H9 (cell line): ENCODE results near the gene TMCC1. TPM values are rescaled to one million over a fixed set of nuclear protein-coding genes. Genes with fewer than 3 reads are reported as not detected.

Experiments used
- DNase-seq: peaks from one replicate; pipeline ENCODE4 v3.0.0-alpha.2; 2017
- H2AFZ ChIP-seq: one replicate; pipeline ENCODE4 v1.6.1; 2013; ENCODE audit warnings: mild to moderate bottlenecking, low read length, control low read depth, moderate library complexity
- H2AK5ac ChIP-seq: 2 replicates; pipeline ENCODE4 v1.6.1; 2013; ENCODE audit warnings: low read length, control low read depth, mixed read lengths; ENCODE audit not compliant: insufficient read length
- H2BK120ac ChIP-seq: one replicate; pipeline ENCODE4 v1.6.1; 2013; ENCODE audit warnings: low read depth, mild to moderate bottlenecking, low read length, control low read depth, inconsistent platforms; ENCODE audit not compliant: poor library complexity, severe bottlenecking
- H2BK12ac ChIP-seq: 2 replicates; pipeline ENCODE4 v1.6.1; 2013; ENCODE audit warnings: low read length, control low read depth, mixed read lengths, low read depth; ENCODE audit not compliant: insufficient read length
- H2BK15ac ChIP-seq: 2 replicates; pipeline ENCODE4 v1.6.1; 2013; ENCODE audit warnings: low read depth, low read length, control low read depth
- H2BK20ac ChIP-seq: one replicate; pipeline ENCODE4 v1.6.1; 2013; ENCODE audit warnings: low read depth, mild to moderate bottlenecking, low read length, control low read depth, inconsistent platforms; ENCODE audit not compliant: poor library complexity, severe bottlenecking
- H2BK5ac ChIP-seq: 2 replicates; pipeline ENCODE4 v1.6.1; 2013; ENCODE audit warnings: low read length, control low read depth, mixed read lengths; ENCODE audit not compliant: insufficient read length
- H3K14ac ChIP-seq: 2 replicates; pipeline ENCODE4 v1.6.1; 2013; ENCODE audit warnings: low read length, control low read depth; ENCODE audit not compliant: insufficient read depth
- H3K18ac ChIP-seq: 2 replicates; pipeline ENCODE4 v1.6.1; 2013; ENCODE audit warnings: low read depth, mild to moderate bottlenecking, mixed read lengths, low read length, control low read depth; ENCODE audit not compliant: insufficient read length
- H3K23ac ChIP-seq: 2 replicates; pipeline ENCODE4 v1.6.1; 2013; ENCODE audit warnings: low read length, control low read depth, mixed read lengths, low read depth; ENCODE audit not compliant: insufficient read length
- H3K23me2 ChIP-seq: 2 replicates; pipeline ENCODE4 v1.6.1; 2013; ENCODE audit warnings: low read depth, mild to moderate bottlenecking, mixed read lengths, low read length, control low read depth; ENCODE audit not compliant: insufficient read length, poor library complexity, severe bottlenecking
- H3K27ac ChIP-seq: 2 replicates; pipeline ENCODE4 v1.5.1; 2013; ENCODE audit warnings: low read length, control low read depth, mixed read lengths, low read depth; ENCODE audit not compliant: insufficient read length
- H3K27me3 ChIP-seq: 2 replicates; pipeline ENCODE4 v1.6.1; 2013; ENCODE audit warnings: low read length, control low read depth, inconsistent platforms; ENCODE audit not compliant: insufficient read depth
- H3K4ac ChIP-seq: 2 replicates; pipeline ENCODE4 v1.6.1; 2013; ENCODE audit warnings: low read depth, mild to moderate bottlenecking, control low read depth, inconsistent platforms, low read length, moderate library complexity
- H3K4me1 ChIP-seq: 2 replicates; pipeline ENCODE4 v1.6.1; 2013; ENCODE audit warnings: low read length, control low read depth, inconsistent platforms; ENCODE audit not compliant: insufficient read depth
- H3K4me2 ChIP-seq: 2 replicates; pipeline ENCODE4 v1.6.1; 2013; ENCODE audit warnings: low read length, control low read depth, mixed read lengths; ENCODE audit not compliant: insufficient read length, insufficient read depth
- H3K56ac ChIP-seq: 2 replicates; pipeline ENCODE4 v1.6.1; 2013; ENCODE audit warnings: low read depth, mild to moderate bottlenecking, mixed read lengths, low read length, control low read depth; ENCODE audit not compliant: insufficient read length
- H3K79me1 ChIP-seq: 2 replicates; pipeline ENCODE4 v1.6.1; 2013; ENCODE audit warnings: low read depth, mild to moderate bottlenecking, moderate library complexity, low read length, control low read depth, inconsistent platforms; ENCODE audit not compliant: insufficient read depth, poor library complexity, severe bottlenecking
- H3K79me2 ChIP-seq: 2 replicates; pipeline ENCODE4 v1.6.1; 2013; ENCODE audit warnings: low read length, control low read depth, inconsistent platforms; ENCODE audit not compliant: insufficient read depth
- H3K9ac ChIP-seq: 2 replicates; pipeline ENCODE4 v1.6.1; 2013; ENCODE audit warnings: low read length, control low read depth, mixed read lengths; ENCODE audit not compliant: insufficient read length; ENCODE audit errors: extremely low read depth
- H3K9me3 ChIP-seq: one replicate; pipeline ENCODE4 v1.6.1; 2013; ENCODE audit warnings: low read depth, low read length, inconsistent platforms; ENCODE audit not compliant: control insufficient read depth
- H3T11ph ChIP-seq: one replicate; pipeline ENCODE4 v1.6.1; 2013; ENCODE audit warnings: mild to moderate bottlenecking, low read length, control low read depth, inconsistent platforms
- H4K20me1 ChIP-seq: one replicate; pipeline ENCODE4 v1.6.1; 2013; ENCODE audit not compliant: control insufficient read depth, insufficient read length, insufficient read depth
- H4K5ac ChIP-seq: 2 replicates; pipeline ENCODE4 v1.6.1; 2013; ENCODE audit warnings: low read depth, mild to moderate bottlenecking, mixed read lengths, low read length, control low read depth; ENCODE audit not compliant: insufficient read length
- H4K8ac ChIP-seq: replicated peaks from 2 replicates; pipeline ENCODE4 v1.6.1; 2013; ENCODE audit warnings: low read length, control low read depth, mixed read lengths, low read depth; ENCODE audit not compliant: insufficient read length
- H4K91ac ChIP-seq: 2 replicates; pipeline ENCODE4 v1.6.1; 2013; ENCODE audit warnings: low read depth, mild to moderate bottlenecking, moderate library complexity, mixed read lengths, low read length, control low read depth; ENCODE audit not compliant: insufficient read length
- H3K27ac Mint-ChIP-seq, 3 experiments: 2 replicates in 2 of 3; 3 replicates in 1 of 3; pipeline ENCODE4 v1.8.0; 2020 to 2021; ENCODE audit warnings: mixed read lengths in 3 of 3, mild to moderate bottlenecking in 1 of 3, moderate library complexity in 1 of 3
- H3K27me3 Mint-ChIP-seq: 2 replicates; pipeline ENCODE4 v1.8.0; 2021; ENCODE audit warnings: low read depth, mild to moderate bottlenecking, moderate library complexity, mixed read lengths
- H3K36me3 Mint-ChIP-seq, 3 experiments: 2 replicates in 2 of 3; 3 replicates in 1 of 3; pipeline ENCODE4 v1.8.0; 2020 to 2021; ENCODE audit warnings: low read depth in 3 of 3, mixed read lengths in 3 of 3; ENCODE audit not compliant: insufficient read depth in 1 of 3
- H3K4me1 Mint-ChIP-seq, 2 experiments: 2 replicates each; pipeline ENCODE4 v1.8.0; 2020; ENCODE audit warnings: mixed read lengths in 2 of 2
- H3K4me3 Mint-ChIP-seq, 2 experiments: 2 replicates in 1 of 2; 3 replicates in 1 of 2; pipeline ENCODE4 v1.8.0; 2020 to 2021; ENCODE audit warnings: mild to moderate bottlenecking in 2 of 2, mixed read lengths in 2 of 2, moderate library complexity in 1 of 2
- H3K9me3 Mint-ChIP-seq, 2 experiments: 2 replicates in 1 of 2; 3 replicates in 1 of 2; pipeline ENCODE4 v1.8.0; 2020; ENCODE audit warnings: mild to moderate bottlenecking in 2 of 2, mixed read lengths in 2 of 2, moderate library complexity in 1 of 2
- CTCF ChIP-seq: fragments of 200-600 bp; sonication (generic); conservative IDR thresholded peaks from 3 replicates; pipeline ENCODE4 v1.8.0; 2021; ENCODE audit warnings: antibody characterized with exemption, mild to moderate bottlenecking
- WGBS: extraction: QIAGEN DNeasy Blood & Tissue Kit; methylation state at CpG from one replicate; pipeline ENCODE4 v1.1.7; 2013; ENCODE audit warnings: missing lambda C conversion rate, low lambda C conversion rate, mixed read lengths; ENCODE audit not compliant: insufficient read length; ENCODE audit errors: extremely low coverage; 5-methylcytosine and 5-hydroxymethylcytosine counted together
- total RNA-seq: library from RNA; stranded (reverse); gene quantifications from 2 replicates; pipeline ENCODE4 v1.2.1, GENCODE V29; 2021

The TMCC1 gene
- total RNA-seq, 1 experiment from 2014 or later: 24.4 TPM

GRCh38 chr3:129732200-129732876 lies 161.2 kb downstream of the TMCC1 start:
- peaks cover 21 to 23% of the 10 kb centered on the region in 2 experiments for H3K4me1 Mint-ChIP-seq
- H3K9ac ChIP-seq: no peak overlapping the region
- no peaks in the 10 kb centered on the region for H3K23me2 ChIP-seq
- H3K36me3 Mint-ChIP-seq: peaks cover 0 to 7% (median 0%) of the 10 kb centered on the region in 3 experiments; a peak in 1 of 7 replicates
- no peak overlapping the region for H3K56ac ChIP-seq
- H3K4ac ChIP-seq: no peak overlapping the region
- H4K91ac ChIP-seq: no peak overlapping the region
- H2BK12ac ChIP-seq: no peak overlapping the region
- peaks cover 8% of the 10 kb centered on the region; the same call in 1 of the 2 replicates for H3K4me1 ChIP-seq
- H2BK120ac ChIP-seq: no peak overlapping the region
- H3T11ph ChIP-seq: no peak overlapping the region
- no peak for TF ChIP-seq CTCF
- no peak overlapping the region for H4K8ac ChIP-seq
- peaks cover 0 to 3% of the 10 kb centered on the region in 2 experiments; a peak in 1 of 5 replicates for H3K9me3 Mint-ChIP-seq
- H2BK15ac ChIP-seq: no peak overlapping the region
- no peaks in the 10 kb centered on the region for H4K20me1 ChIP-seq
- H3K79me2 ChIP-seq: no peaks in the 10 kb centered on the region
- no peak overlapping the region for H2AFZ ChIP-seq
- no peaks in the 10 kb centered on the region for H3K27me3 Mint-ChIP-seq
- no CpG with 5 or more reads among the region's 1 CpG for WGBS
- no peak overlapping the region; the same call in 1 of the 2 replicates for H3K14ac ChIP-seq
- peak overlapping the region; percentile 43 for H3K4me2 ChIP-seq
- no peak overlapping the region for H3K27ac ChIP-seq
- no peaks in the 10 kb centered on the region for H3K27me3 ChIP-seq
- no peak overlapping the region for H2BK20ac ChIP-seq
- no peak overlapping the region for H3K18ac ChIP-seq
- DNase-seq: no peak
- H3K79me1 ChIP-seq: no peaks in the 10 kb centered on the region
- H3K23ac ChIP-seq: no peak overlapping the region
- H2AK5ac ChIP-seq: no peak overlapping the region
- H2BK5ac ChIP-seq: no peak overlapping the region
- H4K5ac ChIP-seq: no peak overlapping the region
- H3K4me3 Mint-ChIP-seq: no peak overlapping the region
- peak overlapping the region; percentile 61 to 91 (median 84); a peak in 6 of 7 replicates for H3K27ac Mint-ChIP-seq
- H3K9me3 ChIP-seq: no peaks in the 10 kb centered on the region
